Right lobe of liver (tissue), 4 donors: Measurements from ENCODE around the gene MAPKAPK2.

Experiments used
- POLR2A ChIP-seq: fragments of 450-650 bp; IDR thresholded peaks from one replicate; pipeline ENCODE4 v1.6.1; 2017; ENCODE audit warnings: antibody characterized with exemption, mild to moderate bottlenecking
- TF ChIP-seq, protein P1 (sequence below), 4 donors: fragments of 200-600 bp in 3 of 4; fragments of 450-650 bp in 1 of 4; IDR thresholded peaks; one replicate each; pipeline versions ENCODE4 v1.5.1 to v1.8.0; 2016 to 2022; ENCODE audit warnings: antibody characterized with exemption in 4 of 4, mild to moderate bottlenecking in 2 of 4
- donor health status: DM: no; HTN: no; CAD: no.
- donor health status: DM: no; HTN: no; CAD: no.
- donor health status: DM: no; HTN: yes; CAD: no.

GRCh38 chr1:206678490-206678889 lies 6.2 kb upstream of the MAPKAPK2 start:
- TF ChIP-seq, protein P1, sequence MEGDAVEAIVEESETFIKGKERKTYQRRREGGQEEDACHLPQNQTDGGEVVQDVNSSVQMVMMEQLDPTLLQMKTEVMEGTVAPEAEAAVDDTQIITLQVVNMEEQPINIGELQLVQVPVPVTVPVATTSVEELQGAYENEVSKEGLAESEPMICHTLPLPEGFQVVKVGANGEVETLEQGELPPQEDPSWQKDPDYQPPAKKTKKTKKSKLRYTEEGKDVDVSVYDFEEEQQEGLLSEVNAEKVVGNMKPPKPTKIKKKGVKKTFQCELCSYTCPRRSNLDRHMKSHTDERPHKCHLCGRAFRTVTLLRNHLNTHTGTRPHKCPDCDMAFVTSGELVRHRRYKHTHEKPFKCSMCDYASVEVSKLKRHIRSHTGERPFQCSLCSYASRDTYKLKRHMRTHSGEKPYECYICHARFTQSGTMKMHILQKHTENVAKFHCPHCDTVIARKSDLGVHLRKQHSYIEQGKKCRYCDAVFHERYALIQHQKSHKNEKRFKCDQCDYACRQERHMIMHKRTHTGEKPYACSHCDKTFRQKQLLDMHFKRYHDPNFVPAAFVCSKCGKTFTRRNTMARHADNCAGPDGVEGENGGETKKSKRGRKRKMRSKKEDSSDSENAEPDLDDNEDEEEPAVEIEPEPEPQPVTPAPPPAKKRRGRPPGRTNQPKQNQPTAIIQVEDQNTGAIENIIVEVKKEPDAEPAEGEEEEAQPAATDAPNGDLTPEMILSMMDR (IDR thresholded peaks at IDR 0.05), result no peak
- TF ChIP-seq POLR2A, result no peak
